Stomach (tissue), 9 donors: ENCODE measurements around the gene UBE2S. TPM values are rescaled to one million over a fixed set of nuclear protein-coding genes. Genes with fewer than 3 reads are reported as not detected.

Experiments used
- DNase-seq, 2 donors: peaks; one replicate each; pipeline versions ENCODE4 v3.0.0 to v3.0.0-alpha.2; 2013 to 2019
- H3K27ac ChIP-seq, 5 donors: fragments of 200-600 bp in 4 of 5; sonication (generic) in 4 of 5; one replicate each; pipeline ENCODE4 v1.5.1; 2013 to 2019; ENCODE audit warnings: mild to moderate bottlenecking in 1 of 5, moderate library complexity in 1 of 5
- H3K27me3 ChIP-seq, 3 donors: fragments of 200-600 bp; sonication (generic); one replicate each; pipeline ENCODE4 v1.5.1; 2017 to 2019; ENCODE audit warnings: mixed run types in 1 of 3
- H3K36me3 ChIP-seq, 4 donors: fragments of 200-600 bp; sonication (generic); 1 replicate in 3 of 4; 2 replicates in 1 of 4; pipeline ENCODE4 v1.5.1; 2016 to 2019
- H3K4me1 ChIP-seq, 4 donors: fragments of 200-600 bp; sonication (generic); one replicate each; pipeline ENCODE4 v1.5.1; 2016 to 2019
- H3K4me3 ChIP-seq, 4 donors: fragments of 200-600 bp; sonication (generic) in 3 of 4; one replicate each; pipeline ENCODE4 v1.5.1; 2016 to 2019; ENCODE audit warnings: mild to moderate bottlenecking in 1 of 4
- H3K9me3 ChIP-seq, 4 donors: fragments of 200-600 bp; sonication (generic); one replicate each; pipeline ENCODE4 v1.5.1; 2016 to 2019
- EP300 ChIP-seq: sonication (generic); formaldehyde crosslinking; IDR thresholded peaks from one replicate; pipeline ENCODE4 v1.6.1; 2017; ENCODE audit warnings: antibody characterized with exemption
- POLR2A ChIP-seq, 4 donors: fragments of 450-650 bp; IDR thresholded peaks; one replicate each; pipeline ENCODE4 v1.6.1; 2016; ENCODE audit warnings: antibody characterized with exemption in 4 of 4, control low read depth in 2 of 4, mild to moderate bottlenecking in 1 of 4, moderate library complexity in 1 of 4
- POLR2AphosphoS5 ChIP-seq, 3 donors: sonication (generic); formaldehyde crosslinking; IDR thresholded peaks; one replicate each; pipeline ENCODE4 v1.6.1; 2016; ENCODE audit warnings: antibody characterized with exemption in 3 of 3
- WGBS, 5 donors: extraction: QIAGEN DNeasy Blood & Tissue Kit in 3 of 5; methylation state at CpG; one replicate each; pipeline versions ENCODE4 v1.1.5 to v1.1.7; 2013 to 2018; 5-methylcytosine and 5-hydroxymethylcytosine counted together
- intact Hi-C: fragments of 100-400 bp; cut with DNase I; formaldehyde crosslinking; loops from one replicate; pipeline ENCODE4 v1.15.1; 2023; ENCODE audit warnings: low total_unique reads
- polyA plus RNA-seq, 3 donors: library from polyadenylated mRNA; stranded (reverse); fragments of 200-250 nt; gene quantifications; one replicate each; pipeline ENCODE4 v1.2.3, GENCODE V29; 2013
- total RNA-seq, 5 donors: library from RNA; depleted of rRNA; stranded (reverse); fragments of >200 nt; gene quantifications; one replicate each; pipeline versions ENCODE4 v1.1.0 to v1.2.3, GENCODE V29; 2014 to 2016
- TF ChIP-seq, protein P1 (sequence below), 7 experiments: fragments of 450-650 bp in 4 of 7; fragments of 200-600 bp in 3 of 7; sonication (generic) in 3 of 7; IDR thresholded peaks; one replicate each; pipeline ENCODE4 v1.5.1; 2016 to 2019; ENCODE audit warnings: antibody characterized with exemption in 7 of 7, control low read depth in 2 of 7, mild to moderate bottlenecking in 1 of 7
- donor health status: healthy with polysubstance abuse.
- donor health status: Bipolar disorder and iron deficiency.
- donor health status: healthy.

The UBE2S gene
- total and polyA plus RNA-seq, 8 donors = 8.0 to 43.3 (median 13.1) TPM

DNA sequence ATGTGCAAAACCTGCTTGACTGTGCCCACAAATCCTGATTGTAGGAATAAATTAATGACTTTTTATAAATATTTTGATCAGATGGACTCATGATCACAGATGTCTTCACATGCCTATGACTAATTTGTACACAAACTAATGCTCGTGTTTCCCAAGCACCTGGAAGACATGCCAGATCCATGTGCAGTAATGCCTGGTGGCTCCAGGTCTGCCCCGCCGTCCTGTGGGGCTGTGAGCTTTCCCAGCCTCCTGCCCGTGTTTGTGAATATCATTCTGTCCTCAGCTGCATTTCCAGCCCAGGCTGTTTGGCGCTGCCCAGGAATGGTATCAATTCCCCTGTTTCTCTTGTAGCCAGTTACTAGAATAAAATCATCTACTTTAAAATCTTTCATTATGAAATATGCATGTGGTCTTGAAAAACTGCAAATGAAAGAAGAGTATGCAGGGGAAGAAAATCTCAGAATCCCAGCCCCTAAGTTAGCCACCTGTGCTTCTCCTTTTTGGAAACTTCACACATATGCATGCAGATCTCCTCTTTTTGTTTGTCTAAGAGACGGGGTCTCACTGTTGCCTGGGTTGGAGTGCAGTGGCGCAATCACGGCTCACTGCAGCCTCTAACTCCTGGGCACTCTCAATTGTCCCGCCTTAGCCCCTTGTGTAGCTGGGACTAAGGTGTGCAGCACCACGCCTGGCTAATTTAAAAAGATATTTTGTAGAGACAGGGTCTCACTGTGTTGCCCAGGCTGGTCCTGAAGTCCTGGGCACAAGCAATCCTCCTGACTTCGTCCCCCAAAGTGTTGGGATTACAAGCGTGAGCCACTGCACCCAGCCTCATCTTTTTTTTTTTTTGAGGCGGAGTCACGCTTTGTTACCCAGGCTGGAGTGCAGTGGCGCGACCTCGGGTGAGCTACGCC lies 15.6 kb downstream of the UBE2S start:
- Histone ChIP-seq H3K9me3 (no peaks in the 10 kb centered on the region), H3K27ac (peak overlapping the region in 1 of 5 donors; percentile 31), H3K4me3 (no peak overlapping the region), H3K4me1 (peaks cover 20 to 56% (median 41%) of the 10 kb centered on the region in 4 donors), H3K36me3 (peaks cover 24 to 53% (median 47%) of the 10 kb centered on the region in 4 donors), H3K27me3 (no peaks in the 10 kb centered on the region)
- WGBS, 5 donors = 67 to 78% (median 70%) methylated on average over 17 to 18 of the region's 18 CpGs
- no peak for DNase-seq
- intact Hi-C loops = no loop called here
- TF ChIP-seq, protein P1, sequence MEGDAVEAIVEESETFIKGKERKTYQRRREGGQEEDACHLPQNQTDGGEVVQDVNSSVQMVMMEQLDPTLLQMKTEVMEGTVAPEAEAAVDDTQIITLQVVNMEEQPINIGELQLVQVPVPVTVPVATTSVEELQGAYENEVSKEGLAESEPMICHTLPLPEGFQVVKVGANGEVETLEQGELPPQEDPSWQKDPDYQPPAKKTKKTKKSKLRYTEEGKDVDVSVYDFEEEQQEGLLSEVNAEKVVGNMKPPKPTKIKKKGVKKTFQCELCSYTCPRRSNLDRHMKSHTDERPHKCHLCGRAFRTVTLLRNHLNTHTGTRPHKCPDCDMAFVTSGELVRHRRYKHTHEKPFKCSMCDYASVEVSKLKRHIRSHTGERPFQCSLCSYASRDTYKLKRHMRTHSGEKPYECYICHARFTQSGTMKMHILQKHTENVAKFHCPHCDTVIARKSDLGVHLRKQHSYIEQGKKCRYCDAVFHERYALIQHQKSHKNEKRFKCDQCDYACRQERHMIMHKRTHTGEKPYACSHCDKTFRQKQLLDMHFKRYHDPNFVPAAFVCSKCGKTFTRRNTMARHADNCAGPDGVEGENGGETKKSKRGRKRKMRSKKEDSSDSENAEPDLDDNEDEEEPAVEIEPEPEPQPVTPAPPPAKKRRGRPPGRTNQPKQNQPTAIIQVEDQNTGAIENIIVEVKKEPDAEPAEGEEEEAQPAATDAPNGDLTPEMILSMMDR (IDR thresholded peaks at IDR 0.05) = no peak
- TF ChIP-seq POLR2A (IDR thresholded peaks at IDR 0.05) = no peak
- no peak for TF ChIP-seq POLR2AphosphoS5 (IDR thresholded peaks at IDR 0.05)
- no peak for TF ChIP-seq EP300

DNA sequence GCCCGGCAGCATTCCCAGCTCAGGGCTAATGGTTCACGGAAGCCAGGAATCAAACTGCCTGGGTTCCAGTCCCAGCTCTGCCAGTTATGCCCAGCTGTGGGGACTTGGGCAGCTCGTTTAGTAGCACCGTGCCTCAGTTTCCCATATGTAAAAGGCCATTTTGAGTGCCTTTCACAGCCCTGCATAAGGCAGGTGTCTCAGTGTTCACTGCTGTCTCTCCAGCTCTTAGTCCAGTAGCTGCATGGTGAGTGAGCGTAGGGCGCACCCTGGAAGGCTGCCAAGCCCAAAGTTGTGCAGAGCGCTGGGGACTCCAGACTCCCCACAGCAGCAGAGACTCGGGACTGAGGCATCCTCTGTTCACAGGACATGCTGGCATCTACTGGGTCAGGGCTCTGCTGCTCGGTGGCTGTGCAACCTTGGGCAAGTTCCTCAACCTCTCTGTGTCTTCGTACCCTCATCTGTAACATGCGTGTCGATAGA lies 16.4 kb downstream of the UBE2S start:
- Histone ChIP-seq H3K27ac (peak overlapping the region in 1 of 5 donors; percentile 31), H3K4me1 (peaks cover 25 to 61% (median 47%) of the 10 kb centered on the region in 4 donors), H3K9me3 (no peaks in the 10 kb centered on the region), H3K4me3 (no peak overlapping the region), H3K36me3 (peaks cover 25 to 58% (median 47%) of the 10 kb centered on the region in 4 donors), H3K27me3 (no peaks in the 10 kb centered on the region)
- no peak for DNase-seq
- TF ChIP-seq POLR2AphosphoS5 (IDR thresholded peaks at IDR 0.05) = no peak
- no peak for TF ChIP-seq EP300
- TF ChIP-seq POLR2A (IDR thresholded peaks at IDR 0.05) = no peak
- TF ChIP-seq, protein P1 (IDR thresholded peaks at IDR 0.05) = no peak
- intact Hi-C loops = no loop called here
- 72 to 81% (median 80%) methylated on average over 10 to 12 of the region's 12 CpGs for WGBS, 5 donors

DNA sequence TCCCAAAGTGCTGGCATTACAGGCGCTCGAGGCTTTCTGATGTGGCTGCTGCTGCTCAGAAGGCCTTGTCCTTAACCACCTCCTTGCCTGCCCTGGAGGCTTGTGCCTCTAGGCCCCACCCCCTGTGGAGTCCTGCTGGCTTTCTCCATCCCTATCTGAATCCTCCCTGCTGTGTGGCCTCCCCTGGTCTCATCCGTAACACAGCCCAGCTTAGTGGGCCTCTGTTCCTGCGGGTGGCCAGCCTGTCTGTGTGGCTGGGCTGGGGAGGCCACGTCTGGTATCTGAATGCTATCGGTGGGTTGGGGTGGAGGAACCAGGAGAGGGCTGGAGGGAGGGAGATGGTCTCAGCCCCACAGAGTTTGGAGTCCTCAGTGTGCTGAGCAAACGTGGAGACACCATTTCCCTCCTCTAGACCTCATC lies 17.1 kb downstream of the UBE2S start:
- Histone ChIP-seq H3K4me3 (no peak overlapping the region), H3K4me1 (peaks cover 25 to 61% (median 47%) of the 10 kb centered on the region in 4 donors), H3K36me3 (peaks cover 25 to 58% (median 47%) of the 10 kb centered on the region in 4 donors), H3K27ac (no peak overlapping the region), H3K9me3 (no peaks in the 10 kb centered on the region), H3K27me3 (no peaks in the 10 kb centered on the region)
- intact Hi-C loops = no loop called here
- 76 to 85% (median 79%) methylated on average over 7 of the region's 7 CpGs for WGBS, 5 donors
- no peak for DNase-seq
- TF ChIP-seq POLR2A (IDR thresholded peaks at IDR 0.05) (no peak), POLR2AphosphoS5 (IDR thresholded peaks at IDR 0.05) (no peak), EP300 (no peak)
- TF ChIP-seq, protein P1 (IDR thresholded peaks at IDR 0.05) = no peak

GRCh38 chr19:55389386-55390317 lies 17.9 kb downstream of the UBE2S start:
- Histone ChIP-seq H3K36me3 (peaks cover 25 to 58% (median 47%) of the 10 kb centered on the region in 4 donors), H3K27ac (no peak overlapping the region), H3K4me3 (peak overlapping the region in 1 of 4 donors; percentile 90), H3K9me3 (no peaks in the 10 kb centered on the region), H3K27me3 (no peaks in the 10 kb centered on the region), H3K4me1 (peaks cover 31 to 66% (median 52%) of the 10 kb centered on the region in 4 donors)
- WGBS, 5 donors = 73 to 84% (median 82%) methylated on average over 18 to 21 of the region's 21 CpGs
- no peak for DNase-seq
- intact Hi-C loops = no loop called here
- TF ChIP-seq POLR2AphosphoS5 (IDR thresholded peaks at IDR 0.05) (no peak), EP300 (no peak), POLR2A (IDR thresholded peaks at IDR 0.05) (no peak)
- TF ChIP-seq, protein P1 (IDR thresholded peaks at IDR 0.05) = no peak
